Vagina (tissue), 2 donors: Measurements from ENCODE around the gene CES4A.

ENCODE experiments used
- CTCF ChIP-seq, 3 experiments: fragments of 450-650 bp in 2 of 3; fragments of 200-600 bp in 1 of 3; sonication (generic) in 1 of 3; IDR thresholded peaks; one replicate each; pipeline ENCODE4 v1.5.1; 2017 to 2019; ENCODE audit warnings: antibody characterized with exemption in 3 of 3, mild to moderate bottlenecking in 2 of 3, moderate library complexity in 2 of 3
- POLR2A ChIP-seq, 2 donors: fragments of 450-650 bp; IDR thresholded peaks; one replicate each; pipeline ENCODE4 v1.6.1; 2017; ENCODE audit warnings: antibody characterized with exemption in 2 of 2, mild to moderate bottlenecking in 2 of 2, moderate library complexity in 2 of 2
- POLR2AphosphoS5 ChIP-seq, 2 donors: sonication (generic); formaldehyde crosslinking; IDR thresholded peaks; one replicate each; pipeline ENCODE4 v1.9.0; 2017; ENCODE audit warnings: antibody characterized with exemption in 2 of 2, mild to moderate bottlenecking in 2 of 2, low read depth in 1 of 2; ENCODE audit not compliant: insufficient read depth in 1 of 2

DNA sequence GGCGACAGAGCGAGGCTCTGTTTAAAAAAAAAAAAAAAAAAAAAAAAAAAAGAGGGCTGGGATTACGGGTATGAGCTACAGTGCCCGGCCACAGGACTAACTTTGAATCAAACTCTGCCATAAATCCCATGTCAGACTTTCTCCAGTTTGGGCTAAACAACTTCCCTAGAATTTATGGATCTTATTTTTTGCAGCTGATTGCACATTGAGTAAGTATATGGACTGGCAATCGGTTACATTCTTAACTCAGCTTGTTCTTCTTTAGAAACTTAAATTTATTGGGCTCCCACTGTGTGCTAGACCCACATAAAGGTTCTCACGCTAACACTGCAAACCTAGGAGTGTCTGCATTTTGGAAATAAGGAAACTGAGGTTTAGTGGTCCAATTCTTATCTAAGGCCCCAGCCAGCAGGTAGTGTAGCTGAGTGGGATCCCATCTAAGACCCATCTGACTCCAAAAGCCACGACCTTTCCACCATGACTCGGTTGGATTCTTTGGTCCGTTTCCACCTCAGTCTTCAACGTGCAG lies 39.8 kb downstream of the CES4A start:
- TF ChIP-seq POLR2A (IDR thresholded peaks at IDR 0.05) (no peak), CTCF (IDR thresholded peaks at IDR 0.05) (no peak), POLR2AphosphoS5 (IDR thresholded peaks at IDR 0.05; ENCODE audit: insufficient read depth in 1 of 2, low read depth in 1 of 2) (no peak)
